Ovary (tissue), 9 donors: ENCODE results near the gene TRABD2B. TPM values are rescaled to one million over a fixed set of nuclear protein-coding genes. Genes with fewer than 3 reads are reported as not detected.

Experiments
- DNase-seq, 5 donors: peaks; one replicate each; pipeline ENCODE4 v3.0.0-alpha.2; 2019 to 2020
- H3K27ac ChIP-seq, 2 donors: fragments of 200-600 bp; one replicate each; pipeline versions ENCODE4 v1.5.1 to v1.8.0; 2019 to 2022
- H3K27me3 ChIP-seq: fragments of 200-600 bp; one replicate; pipeline ENCODE4 v1.8.0; 2022
- H3K36me3 ChIP-seq: fragments of 200-600 bp; sonication (generic); one replicate; pipeline ENCODE4 v1.5.1; 2019
- H3K4me1 ChIP-seq: one replicate; pipeline ENCODE4 v1.8.1; 2013; ENCODE audit warnings: mild to moderate bottlenecking, moderate library complexity; ENCODE audit not compliant: insufficient read depth
- H3K4me3 ChIP-seq: fragments of 200-600 bp; sonication (generic); one replicate; pipeline ENCODE4 v1.5.1; 2017
- H3K9me3 ChIP-seq, 2 donors: fragments of 200-600 bp in 1 of 2; sonication (generic) in 1 of 2; one replicate each; pipeline versions ENCODE4 v1.5.1 to v1.8.1; 2013 to 2019; ENCODE audit warnings: mild to moderate bottlenecking in 1 of 2, moderate library complexity in 1 of 2
- EP300 ChIP-seq: sonication (generic); formaldehyde crosslinking; IDR thresholded peaks from one replicate; pipeline ENCODE4 v1.6.1; 2017; ENCODE audit warnings: antibody characterized with exemption
- POLR2A ChIP-seq: fragments of 450-650 bp; IDR thresholded peaks from one replicate; pipeline ENCODE4 v1.6.1; 2017; ENCODE audit warnings: antibody characterized with exemption, mild to moderate bottlenecking, moderate library complexity
- WGBS, 3 donors: extraction: QIAGEN DNeasy Blood & Tissue Kit in 1 of 3; methylation state at CpG; one replicate each; pipeline versions ENCODE4 v1.1.5 to v1.1.7; 2013 to 2017; 5-methylcytosine and 5-hydroxymethylcytosine counted together
- intact Hi-C, 4 donors: fragments of 100-400 bp; cut with DNase I; formaldehyde crosslinking; loops; one replicate each; pipeline versions ENCODE4 v1.11.0 to v1.15.1; 2022 to 2023
- polyA plus RNA-seq, 2 donors: library from polyadenylated mRNA; stranded (reverse); fragments of 200-250 nt in 1 of 2; fragments of 350-450 nt in 1 of 2; fragmentation: Illumina TruSeq in 1 of 2; extraction: RNeasy Lipid Tissue Mini Kit (QIAGEN cat#74804) in 1 of 2; gene quantifications; one replicate each; pipeline ENCODE4 v1.2.3, GENCODE V29; 2013 to 2014
- total RNA-seq, 7 donors: library from RNA; depleted of rRNA in 2 of 7; stranded (reverse); fragments of >200 nt in 2 of 7; fragmentation: NEBNext Ultra II Directional in 3 of 7; extraction: Animal tissue kit (Norgen Biotek cat#: 25700) in 3 of 7; gene quantifications; one replicate each; pipeline versions ENCODE4 v1.1.0 to v1.2.4, GENCODE V29; 2016 to 2023
- TF ChIP-seq, protein P1 (sequence below), 3 donors: fragments of 450-650 bp in 2 of 3; fragments of 200-600 bp in 1 of 3; IDR thresholded peaks; one replicate each; pipeline versions ENCODE4 v1.5.1 to v1.8.0; 2016 to 2022; ENCODE audit warnings: antibody characterized with exemption in 3 of 3, mild to moderate bottlenecking in 1 of 3
- donor health status: DM: no; HTN: no; CAD: no; lungs with moderate emphysema.
- donor health status: DM: no; HTN: no; CAD: no.
- donor health status: Bipolar disorder and iron deficiency.
- donor health status: DM: yes; HTN: yes; CAD: no.
- donor health status: DM: no; HTN: no; CAD: no.
- donor health status: DM: yes; HTN: yes; CAD: no.

TRABD2B gene
- total and polyA plus RNA-seq, 9 donors = 0.18 to 1.6 (median 0.52) TPM

DNA sequence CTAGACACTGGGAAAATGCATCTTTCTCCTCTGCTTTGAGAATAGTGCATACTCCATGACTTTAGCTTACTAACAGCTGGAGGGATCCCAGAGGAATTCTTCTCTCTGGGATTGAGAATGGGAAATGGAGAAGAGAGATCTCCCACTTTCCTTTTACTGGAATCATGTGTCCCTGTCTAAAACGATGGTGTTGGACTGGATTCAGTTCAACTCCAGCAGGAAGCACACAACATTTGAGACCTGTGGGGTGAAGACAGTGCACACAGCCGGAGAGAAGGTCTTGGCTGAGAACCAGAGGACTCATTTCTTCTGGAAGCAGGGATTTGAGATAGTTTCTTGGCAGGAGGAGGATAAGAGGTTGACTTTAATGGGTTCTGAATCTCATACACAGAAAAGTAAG is 58.7 kb downstream of the TRABD2B start:
- Histone ChIP-seq H3K9me3 (no peaks in the 10 kb centered on the region), H3K27me3 (no peaks in the 10 kb centered on the region), H3K4me1 (no peaks in the 10 kb centered on the region), H3K36me3 (no peaks in the 10 kb centered on the region), H3K27ac (no peak overlapping the region), H3K4me3 (no peak overlapping the region)
- 0 to 2% (median 2%) methylated on average over 2 of the region's 2 CpGs for WGBS, 3 donors
- TF ChIP-seq, protein P1, sequence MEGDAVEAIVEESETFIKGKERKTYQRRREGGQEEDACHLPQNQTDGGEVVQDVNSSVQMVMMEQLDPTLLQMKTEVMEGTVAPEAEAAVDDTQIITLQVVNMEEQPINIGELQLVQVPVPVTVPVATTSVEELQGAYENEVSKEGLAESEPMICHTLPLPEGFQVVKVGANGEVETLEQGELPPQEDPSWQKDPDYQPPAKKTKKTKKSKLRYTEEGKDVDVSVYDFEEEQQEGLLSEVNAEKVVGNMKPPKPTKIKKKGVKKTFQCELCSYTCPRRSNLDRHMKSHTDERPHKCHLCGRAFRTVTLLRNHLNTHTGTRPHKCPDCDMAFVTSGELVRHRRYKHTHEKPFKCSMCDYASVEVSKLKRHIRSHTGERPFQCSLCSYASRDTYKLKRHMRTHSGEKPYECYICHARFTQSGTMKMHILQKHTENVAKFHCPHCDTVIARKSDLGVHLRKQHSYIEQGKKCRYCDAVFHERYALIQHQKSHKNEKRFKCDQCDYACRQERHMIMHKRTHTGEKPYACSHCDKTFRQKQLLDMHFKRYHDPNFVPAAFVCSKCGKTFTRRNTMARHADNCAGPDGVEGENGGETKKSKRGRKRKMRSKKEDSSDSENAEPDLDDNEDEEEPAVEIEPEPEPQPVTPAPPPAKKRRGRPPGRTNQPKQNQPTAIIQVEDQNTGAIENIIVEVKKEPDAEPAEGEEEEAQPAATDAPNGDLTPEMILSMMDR (IDR thresholded peaks at IDR 0.05) = no peak
- TF ChIP-seq EP300 (no peak), POLR2A (no peak)
- DNase-seq = no peak
- intact Hi-C loops = loop anchor here in 1 of 4 donors (10.0 kb wide), 2 partner anchors 56 to 204 kb away; partner anchors contain the start of gene TRABD2B

DNA sequence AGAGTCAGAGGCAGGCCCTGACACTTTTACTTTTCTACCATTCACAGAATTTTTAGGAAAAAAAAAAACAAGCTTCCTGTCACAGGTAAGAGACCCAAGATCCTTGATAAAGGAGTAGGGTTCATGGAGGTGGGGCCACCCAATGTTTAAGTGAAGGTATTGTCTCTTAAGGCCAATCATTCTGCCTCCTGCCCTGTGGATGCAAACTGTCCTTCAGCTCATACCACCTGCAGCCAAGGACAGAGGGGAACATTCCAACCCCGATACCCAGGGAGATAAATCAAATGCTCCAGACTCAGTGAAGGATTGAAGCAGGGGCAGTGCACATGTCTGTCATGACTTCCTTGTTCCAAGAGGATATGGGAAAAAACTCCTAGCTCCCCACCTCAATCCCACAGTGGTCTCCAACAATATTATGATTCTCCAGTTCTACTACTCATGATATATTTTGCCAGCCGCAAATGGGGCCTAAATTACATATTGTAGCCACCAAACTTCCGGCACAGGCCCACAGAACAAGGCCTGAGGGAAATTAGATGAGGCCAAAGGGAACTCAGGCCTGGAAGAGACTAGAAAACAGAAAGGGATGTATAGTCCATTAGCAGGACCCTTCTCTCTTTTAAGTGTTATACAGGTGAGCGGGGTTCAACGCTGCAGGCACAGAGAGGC is 59.5 kb downstream of the TRABD2B start:
- Histone ChIP-seq H3K4me1 (no peaks in the 10 kb centered on the region), H3K4me3 (no peak overlapping the region), H3K27ac (no peak overlapping the region), H3K36me3 (no peaks in the 10 kb centered on the region), H3K27me3 (no peaks in the 10 kb centered on the region), H3K9me3 (no peaks in the 10 kb centered on the region)
- TF ChIP-seq POLR2A = no peak
- TF ChIP-seq EP300 = no peak
- TF ChIP-seq, protein P1 (IDR thresholded peaks at IDR 0.05) = no peak
- intact Hi-C loops = loop anchor here in 1 of 4 donors (10.0 kb wide), 2 partner anchors 57 to 203 kb away; partner anchors contain the start of gene TRABD2B
- no peak for DNase-seq
- 95 to 96% (median 96%) methylated on average over 5 of the region's 5 CpGs for WGBS, 3 donors

DNA sequence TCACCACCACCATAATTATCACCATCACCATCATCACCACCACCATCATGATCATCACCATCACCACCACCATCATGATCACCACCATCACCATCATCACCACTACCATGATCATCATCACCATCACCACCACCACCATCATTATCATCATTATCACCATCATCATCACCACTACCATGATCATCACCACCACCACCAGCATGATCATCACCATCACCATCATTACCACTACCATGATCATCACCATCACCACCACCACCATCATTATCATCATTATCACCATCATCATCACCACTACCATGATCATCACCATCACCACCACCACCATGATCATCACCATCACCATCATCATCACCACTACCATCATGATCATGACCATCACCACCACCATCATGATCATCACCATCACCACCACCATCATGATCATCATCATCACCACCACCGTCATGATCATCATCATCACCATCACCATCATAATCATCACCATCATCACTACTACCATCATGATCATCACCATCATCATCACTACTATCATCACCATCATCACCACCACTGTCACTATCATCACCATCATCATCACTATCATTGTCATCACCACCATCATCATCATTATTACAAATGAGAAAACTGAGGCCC is 60.2 kb downstream of the TRABD2B start:
- TF ChIP-seq EP300 = no peak
- DNase-seq = no peak
- no peak overlapping the region for H3K4me3 ChIP-seq
- H3K9me3 ChIP-seq = no peaks in the 10 kb centered on the region
- 90 to 96% (median 92%) methylated on average over 1 of the region's 1 CpG for WGBS, 3 donors
- H3K27ac ChIP-seq = no peak overlapping the region
- intact Hi-C loops = loop anchor here in 1 of 4 donors (10.0 kb wide), 2 partner anchors 58 to 202 kb away; partner anchors contain the start of gene TRABD2B
- H3K27me3 ChIP-seq = no peaks in the 10 kb centered on the region
- H3K4me1 ChIP-seq = no peaks in the 10 kb centered on the region
- no peaks in the 10 kb centered on the region for H3K36me3 ChIP-seq

DNA sequence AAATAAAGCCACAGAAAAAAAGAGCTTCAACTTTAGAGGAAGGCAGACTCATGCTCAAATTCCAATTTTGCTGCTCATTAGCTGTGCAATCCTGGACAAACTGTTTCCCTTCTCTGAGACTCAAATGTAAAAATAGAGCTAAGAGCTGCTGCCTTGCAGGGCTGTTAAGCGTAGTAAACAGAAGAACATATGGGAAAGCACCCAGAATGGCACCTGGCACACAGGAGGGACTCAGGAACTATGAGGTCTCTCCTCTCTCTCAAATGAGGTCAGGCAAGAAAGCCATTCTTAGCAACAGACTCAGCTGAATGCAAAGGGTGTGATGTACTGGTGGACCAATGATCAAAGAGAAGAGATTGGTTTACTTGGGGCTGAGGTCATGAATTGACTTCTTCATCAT is 61.3 kb downstream of the TRABD2B start:
- Histone ChIP-seq H3K27me3 (no peaks in the 10 kb centered on the region), H3K27ac (no peak overlapping the region), H3K9me3 (no peaks in the 10 kb centered on the region), H3K4me1 (no peaks in the 10 kb centered on the region), H3K36me3 (no peaks in the 10 kb centered on the region), H3K4me3 (no peak overlapping the region)
- intact Hi-C loops = loop anchor here in 1 of 4 donors (10.0 kb wide), 2 partner anchors 59 to 201 kb away; partner anchors contain the start of gene TRABD2B
- TF ChIP-seq POLR2A (no peak), EP300 (no peak)
- TF ChIP-seq, protein P1 (IDR thresholded peaks at IDR 0.05) = no peak
- DNase-seq = no peak
- 59 to 96% (median 90%) methylated on average over 1 of the region's 1 CpG for WGBS, 3 donors

DNA sequence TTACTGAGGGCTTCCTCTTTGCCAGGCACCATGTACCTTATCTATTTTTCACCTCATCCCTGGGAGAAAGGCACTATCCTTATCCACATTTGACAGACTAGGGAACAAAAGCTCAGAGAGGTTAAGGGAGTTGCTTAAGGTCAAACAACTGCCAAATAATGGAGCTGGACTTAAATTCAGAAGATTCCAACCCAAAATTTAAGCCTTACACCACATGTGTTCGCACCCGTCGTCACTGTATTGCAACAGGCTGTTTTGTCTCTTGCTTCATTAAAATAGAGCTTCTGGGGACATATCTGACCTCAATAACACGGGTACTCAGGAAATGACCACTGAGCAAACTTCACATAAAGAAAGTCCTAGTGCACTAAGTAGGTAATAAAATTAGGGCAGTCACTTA is 62.0 kb downstream of the TRABD2B start:
- Histone ChIP-seq H3K9me3 (no peaks in the 10 kb centered on the region), H3K27me3 (no peaks in the 10 kb centered on the region), H3K4me1 (no peaks in the 10 kb centered on the region), H3K4me3 (no peak overlapping the region), H3K27ac (no peak overlapping the region), H3K36me3 (no peaks in the 10 kb centered on the region)
- intact Hi-C loops = loop anchor here in 1 of 4 donors (10.0 kb wide), 2 partner anchors 60 to 200 kb away; partner anchors contain the start of gene TRABD2B
- TF ChIP-seq EP300 (no peak), POLR2A (no peak)
- TF ChIP-seq, protein P1 (IDR thresholded peaks at IDR 0.05) = no peak
- WGBS, 3 donors = 45 to 49% (median 48%) methylated on average over 4 of the region's 4 CpGs
- DNase-seq = no peak
